ENCODE measurements around the gene MMP15.

MMP15 gene

GRCh38 chr16:58037365-58038057 lies 12.0 kb downstream of the MMP15 start:
- DNase-seq, result no peak

GRCh38 chr16:58038219-58038641 lies 12.7 kb downstream of the MMP15 start:
- no peak for DNase-seq

- no peak for DNase-seq
These were observed 14.4 kb downstream of the MMP15 start for GRCh38 chr16:58039829-58040495.

GRCh38 chr16:58040496-58040846 lies 14.9 kb downstream of the MMP15 start:
- no peak for DNase-seq

GRCh38 chr16:58040945-58041627 lies 15.5 kb downstream of the MMP15 start:
- DNase-seq, result peak; percentile 34

- no peak for DNase-seq
These were observed 16.0 kb downstream of the MMP15 start for GRCh38 chr16:58041628-58041955.

- DNase-seq, result no peak
These were observed 16.7 kb downstream of the MMP15 start for GRCh38 chr16:58042001-58042885.

- no peak for DNase-seq
These were observed 17.4 kb downstream of the MMP15 start for GRCh38 chr16:58042886-58043515.

- DNase-seq, result no peak
These were observed 18.1 kb downstream of the MMP15 start for GRCh38 chr16:58043571-58044155.

- DNase-seq, result no peak
These were observed 18.9 kb downstream of the MMP15 start for GRCh38 chr16:58044266-58045019.

GRCh38 chr16:58045096-58045495 lies 19.5 kb downstream of the MMP15 start:
- DNase-seq, result no peak

- peak; percentile 90 for DNase-seq
These were observed 20.7 kb downstream of the MMP15 start for GRCh38 chr16:58046054-58046881.

GRCh38 chr16:58046936-58047335 lies 21.4 kb downstream of the MMP15 start:
- DNase-seq, result no peak

- DNase-seq, result no peak
These were observed 22.2 kb downstream of the MMP15 start for GRCh38 chr16:58047557-58048348.

GRCh38 chr16:58048494-58049231 lies 23.1 kb downstream of the MMP15 start:
- no peak for DNase-seq

- DNase-seq, result no peak
These were observed 24.0 kb downstream of the MMP15 start for GRCh38 chr16:58049232-58050185.

- DNase-seq, result no peak
These were observed 25.7 kb downstream of the MMP15 start for GRCh38 chr16:58051296-58051695.
